Glutamatergic neuron (in vitro differentiated cells): ENCODE results near the gene PLEKHA3. TPM values are rescaled to one million over a fixed set of nuclear protein-coding genes. Genes with fewer than 3 reads are reported as not detected.

ENCODE experiments used
- DNase-seq: peaks from one replicate; pipeline ENCODE4 v3.0.0; 2022
- H3K27ac Mint-ChIP-seq: one replicate; pipeline ENCODE4 v1.8.0; 2020; ENCODE audit warnings: mild to moderate bottlenecking, mixed read lengths, inconsistent platforms; ENCODE audit not compliant: unreplicated experiment
- H3K27me3 Mint-ChIP-seq: one replicate; pipeline ENCODE4 v1.8.0; 2020; ENCODE audit warnings: mild to moderate bottlenecking, moderate library complexity, mixed read lengths, inconsistent platforms; ENCODE audit not compliant: unreplicated experiment
- H3K36me3 Mint-ChIP-seq: one replicate; pipeline ENCODE4 v1.8.0; 2020; ENCODE audit warnings: mild to moderate bottlenecking, mixed read lengths, inconsistent platforms; ENCODE audit not compliant: unreplicated experiment
- H3K4me1 Mint-ChIP-seq: one replicate; pipeline ENCODE4 v1.8.0; 2020; ENCODE audit warnings: mild to moderate bottlenecking, low read depth, mixed read lengths, inconsistent platforms; ENCODE audit not compliant: unreplicated experiment
- H3K4me3 Mint-ChIP-seq: one replicate; pipeline ENCODE4 v1.8.0; 2020; ENCODE audit warnings: mild to moderate bottlenecking, mixed read lengths, inconsistent platforms; ENCODE audit not compliant: unreplicated experiment
- H3K9me3 Mint-ChIP-seq: one replicate; pipeline ENCODE4 v1.8.0; 2020; ENCODE audit warnings: mild to moderate bottlenecking, moderate library complexity, mixed read lengths, inconsistent platforms; ENCODE audit not compliant: unreplicated experiment
- CTCF ChIP-seq: fragments of 200-600 bp; sonication (generic); IDR thresholded peaks from one replicate; pipeline ENCODE4 v1.5.0; 2021; ENCODE audit not compliant: partially characterized antibody, unreplicated experiment
- total RNA-seq: library from RNA; stranded (reverse); fragmentation: NEBNext Ultra II Directional; extraction: Animal tissue kit (Norgen Biotek cat#: 25700); gene quantifications from one replicate; pipeline ENCODE4 v1.2.1, GENCODE V29; 2021; ENCODE audit not compliant: unreplicated experiment

PLEKHA3 gene
- total RNA-seq, 1 donor from 2014 or later = 26.3 TPM

DNA sequence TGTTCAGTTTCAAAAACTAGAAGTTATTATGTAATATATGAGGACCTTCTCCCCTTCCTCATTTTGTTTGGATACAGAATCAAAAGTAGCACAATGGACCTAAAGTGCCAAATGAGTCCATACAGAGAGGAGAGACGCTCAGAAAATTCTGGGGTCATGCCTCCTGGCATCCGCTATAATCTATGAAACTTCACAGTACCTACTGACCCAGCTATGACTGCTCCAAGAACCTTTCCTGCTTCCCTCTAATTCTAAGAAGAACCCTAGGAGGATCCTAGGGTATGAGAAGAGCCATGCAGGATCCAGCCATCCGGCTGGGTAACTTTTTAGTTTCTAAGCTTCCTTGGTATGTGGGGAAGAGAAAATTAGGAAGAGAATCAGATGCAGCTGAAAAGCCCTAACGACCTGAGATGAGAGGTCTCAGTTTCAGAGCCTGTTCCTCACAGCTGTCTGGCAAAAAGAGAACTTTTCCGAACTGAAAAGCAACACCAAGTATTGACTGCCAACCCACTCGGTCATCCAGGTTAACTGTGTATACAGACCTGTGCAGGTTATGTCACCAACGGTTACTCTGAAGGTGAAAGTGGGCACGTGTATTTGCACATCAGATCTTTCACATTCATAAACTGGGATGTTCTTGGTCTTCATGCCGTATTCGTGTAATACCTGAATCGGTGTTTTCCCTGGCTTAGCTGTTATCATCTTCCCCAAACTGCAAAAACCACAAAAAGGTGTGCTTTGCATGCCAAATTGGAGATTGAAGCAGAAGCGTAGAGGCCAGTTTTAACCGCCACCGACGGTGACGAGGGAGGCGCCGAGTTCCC is 30.3 kb upstream of the PLEKHA3 start:
- no peak for TF ChIP-seq CTCF
- DNase-seq = no peak
- Mint-ChIP-seq H3K4me3 (peak overlapping the region; percentile 93), H3K9me3 (peaks cover 5% of the 10 kb centered on the region), H3K27me3 (peaks cover 3% of the 10 kb centered on the region), H3K4me1 (peaks cover 18% of the 10 kb centered on the region), H3K36me3 (no peaks in the 10 kb centered on the region), H3K27ac (peak overlapping the region; percentile 79)

GRCh38 chr2:178450524-178450773 is 29.8 kb upstream of the PLEKHA3 start:
- Mint-ChIP-seq H3K27ac (peak overlapping the region; percentile 79), H3K9me3 (peaks cover 5% of the 10 kb centered on the region), H3K36me3 (no peaks in the 10 kb centered on the region), H3K27me3 (peaks cover 3% of the 10 kb centered on the region), H3K4me3 (peak overlapping the region; percentile 93), H3K4me1 (peaks cover 18% of the 10 kb centered on the region)
- no peak for TF ChIP-seq CTCF
- DNase-seq = no peak

DNA sequence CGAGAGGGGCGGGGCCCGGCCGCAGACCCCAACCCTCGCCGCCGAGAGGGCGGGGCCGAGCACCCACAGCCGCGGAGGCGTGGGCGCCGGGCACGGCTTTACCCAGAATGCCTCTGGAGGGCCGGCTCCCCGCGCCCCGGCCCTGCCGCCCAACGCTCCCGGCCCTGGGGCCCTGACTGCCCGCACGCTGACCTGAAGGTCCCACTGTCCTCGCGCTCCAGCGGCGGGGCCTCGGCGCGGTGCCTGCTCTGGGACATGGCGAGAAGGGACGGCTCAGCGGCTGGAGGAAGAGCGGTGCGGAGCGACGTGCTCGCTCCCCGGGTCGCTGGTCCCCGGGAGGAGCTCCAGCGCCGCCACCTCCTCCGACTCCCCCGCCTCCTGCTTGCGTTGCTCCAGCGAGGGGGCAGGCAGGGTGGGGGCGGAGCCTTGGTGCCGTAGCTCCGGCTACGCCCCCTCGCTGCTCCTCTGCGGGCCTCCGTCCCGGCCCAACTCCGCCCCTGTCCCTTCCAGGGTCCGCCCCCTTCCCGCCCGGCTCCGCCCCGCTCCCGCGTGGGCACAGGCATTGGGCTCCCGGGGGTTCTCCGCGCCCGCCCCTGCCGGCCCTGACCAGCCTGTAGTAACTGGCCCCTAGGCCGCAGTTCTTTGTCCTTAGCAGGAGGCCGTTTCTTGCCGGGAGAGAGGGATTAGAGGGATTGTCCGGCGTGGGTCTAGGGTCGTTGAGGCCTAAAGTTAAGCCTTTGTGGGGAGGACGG is 29.3 kb upstream of the PLEKHA3 start, which contains the start of the genes PJVK and PRKRA:
Gene PJVK, plus strand, starts transcription at position 605 of the 752 bp plus-strand sequence. CDS start 2,032 bp downstream, outside the sequence.
Gene PRKRA, minus strand, starts transcription at position 402 of the 752 bp plus-strand sequence. Its CDS starts 145 bp downstream, at position 257.
- no peaks in the 10 kb centered on the region for H3K36me3 Mint-ChIP-seq
- peak; percentile 99 for DNase-seq
- peak within 1 kb of the TSS; percentile 100 for H3K27ac Mint-ChIP-seq

DNA sequence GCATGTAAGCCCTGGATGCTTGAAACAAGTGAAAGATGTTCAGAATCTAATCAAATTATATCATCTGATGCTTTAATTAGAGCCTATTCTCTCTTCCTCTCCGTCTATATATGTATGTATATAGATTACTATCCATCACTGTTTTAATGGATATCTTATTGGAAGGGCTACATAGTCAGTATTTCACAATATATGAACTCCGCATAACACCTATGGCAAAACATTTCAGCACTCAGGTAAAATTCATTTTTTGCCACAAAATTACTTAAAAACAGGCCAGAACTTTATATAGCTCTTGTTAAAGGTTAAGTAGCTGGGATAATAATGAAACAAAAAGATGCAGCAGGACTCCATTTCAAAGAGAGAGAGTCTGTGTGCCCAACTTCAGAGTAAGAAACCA is 27.9 kb upstream of the PLEKHA3 start:
- H3K36me3 Mint-ChIP-seq = no peaks in the 10 kb centered on the region
- peak overlapping the region; percentile 53 for H3K4me3 Mint-ChIP-seq
- TF ChIP-seq CTCF = no peak
- peaks cover 5% of the 10 kb centered on the region for H3K9me3 Mint-ChIP-seq
- peak overlapping the region; percentile 100 for H3K27ac Mint-ChIP-seq
- H3K27me3 Mint-ChIP-seq = peaks cover 3% of the 10 kb centered on the region
- peaks cover 18% of the 10 kb centered on the region for H3K4me1 Mint-ChIP-seq
- DNase-seq = no peak

More for the DNA sequence above, 29.3 kb upstream of the PLEKHA3 start, which contains the start of the genes PJVK and PRKRA:
- Mint-ChIP-seq H3K27me3 (peaks cover 3% of the 10 kb centered on the region), H3K9me3 (peaks cover 5% of the 10 kb centered on the region), H3K4me1 (peaks cover 18% of the 10 kb centered on the region), H3K4me3 (peak within 1 kb of the TSS; percentile 93)
- no peak for TF ChIP-seq CTCF
